ENCODE data around the gene TAS2R30.

- TF ChIP-seq CTCF (IDR thresholded peaks at IDR 0.05; ENCODE audit: low read length) (no peak), EZH2 (optimal IDR thresholded peaks at IDR 0.05; ENCODE audit: low read depth, low read length) (no peak), EZH2phosphoT487 (IDR thresholded peaks at IDR 0.05; ENCODE audit: low read length) (no peak)
Measured at GRCh38 chr12:11136075-11136474, 1.6 kb upstream of the TAS2R30 start.

Data from MM.1S (cell line).